Transverse colon (tissue), 4 donors: ENCODE data around the gene YWHAE.

ENCODE experiments used
- POLR2A ChIP-seq: fragments of 450-650 bp; IDR thresholded peaks from one replicate; pipeline ENCODE4 v1.6.1; 2016; ENCODE audit warnings: antibody characterized with exemption, mild to moderate bottlenecking, moderate library complexity
- POLR2AphosphoS5 ChIP-seq, 3 donors: sonication (generic); formaldehyde crosslinking; IDR thresholded peaks; one replicate each; pipeline ENCODE4 v1.6.1; 2016; ENCODE audit warnings: antibody characterized with exemption in 3 of 3
- TF ChIP-seq, protein P1 (sequence below), 5 experiments: fragments of 200-600 bp in 3 of 5; fragments of 450-650 bp in 2 of 5; sonication (generic) in 3 of 5; IDR thresholded peaks; 1 replicate in 2 of 5; 2 replicates in 3 of 5; pipeline ENCODE4 v1.5.1; 2016 to 2017; ENCODE audit warnings: antibody characterized with exemption in 5 of 5, inconsistent platforms in 3 of 5, mild to moderate bottlenecking in 2 of 5, moderate library complexity in 1 of 5

- TF ChIP-seq POLR2A: no peak
- TF ChIP-seq POLR2AphosphoS5 (IDR thresholded peaks at IDR 0.05): no peak
- TF ChIP-seq, protein P1, sequence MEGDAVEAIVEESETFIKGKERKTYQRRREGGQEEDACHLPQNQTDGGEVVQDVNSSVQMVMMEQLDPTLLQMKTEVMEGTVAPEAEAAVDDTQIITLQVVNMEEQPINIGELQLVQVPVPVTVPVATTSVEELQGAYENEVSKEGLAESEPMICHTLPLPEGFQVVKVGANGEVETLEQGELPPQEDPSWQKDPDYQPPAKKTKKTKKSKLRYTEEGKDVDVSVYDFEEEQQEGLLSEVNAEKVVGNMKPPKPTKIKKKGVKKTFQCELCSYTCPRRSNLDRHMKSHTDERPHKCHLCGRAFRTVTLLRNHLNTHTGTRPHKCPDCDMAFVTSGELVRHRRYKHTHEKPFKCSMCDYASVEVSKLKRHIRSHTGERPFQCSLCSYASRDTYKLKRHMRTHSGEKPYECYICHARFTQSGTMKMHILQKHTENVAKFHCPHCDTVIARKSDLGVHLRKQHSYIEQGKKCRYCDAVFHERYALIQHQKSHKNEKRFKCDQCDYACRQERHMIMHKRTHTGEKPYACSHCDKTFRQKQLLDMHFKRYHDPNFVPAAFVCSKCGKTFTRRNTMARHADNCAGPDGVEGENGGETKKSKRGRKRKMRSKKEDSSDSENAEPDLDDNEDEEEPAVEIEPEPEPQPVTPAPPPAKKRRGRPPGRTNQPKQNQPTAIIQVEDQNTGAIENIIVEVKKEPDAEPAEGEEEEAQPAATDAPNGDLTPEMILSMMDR (IDR thresholded peaks at IDR 0.05): no peak
These were observed 48.7 kb downstream of the YWHAE start for GRCh38 chr17:1351275-1351674.
